ENCODE measurements around the gene ZBTB9. TPM values are rescaled to one million over a fixed set of nuclear protein-coding genes. Genes with fewer than 3 reads are reported as not detected.

The ZBTB9 gene
- total and polyA plus RNA-seq, 2 experiments from 2014 or later: 5.0 to 5.1 TPM

- no peaks in the 10 kb centered on the region for H3K27me3 ChIP-seq
- no peak for DNase-seq (ENCODE audit: low spot score)
- 100% methylated on average over 8 of the region's 9 CpGs for WGBS (ENCODE audit: low lambda C conversion rate, missing lambda C conversion rate)
- no peaks in the 10 kb centered on the region for H3K9me2 ChIP-seq (replicated peaks; ENCODE audit: insufficient read depth)
- H3K4me2 ChIP-seq: no peak overlapping the region
- no peak overlapping the region for H2AFZ ChIP-seq
- H3K4me3 ChIP-seq: no peak overlapping the region
- no peak for TF ChIP-seq EZH2 (IDR thresholded peaks at IDR 0.05; ENCODE audit: borderline replicate concordance)
- TF ChIP-seq EZH2phosphoT487 (IDR thresholded peaks at IDR 0.05; ENCODE audit: low read depth, severe bottlenecking, unreplicated experiment): no peak
- TF ChIP-seq CTCF (IDR thresholded peaks at IDR 0.05; ENCODE audit: poor library complexity): no peak
- no peaks in the 10 kb centered on the region for H3K9me3 ChIP-seq (ENCODE audit: low read depth)
- no peaks in the 10 kb centered on the region for H3K4me1 ChIP-seq (ENCODE audit: insufficient read depth)
- H4K20me1 ChIP-seq (ENCODE audit: insufficient read depth, poor library complexity, severe bottlenecking): no peaks in the 10 kb centered on the region
- H3K36me3 ChIP-seq (replicated peaks; ENCODE audit: insufficient read depth, low read depth): no peaks in the 10 kb centered on the region
- H3K79me2 ChIP-seq: no peaks in the 10 kb centered on the region
- no peak overlapping the region for H3K27ac ChIP-seq
These were observed 12.9 kb upstream of the ZBTB9 start for GRCh38 chr6:33441457-33441856.

- H3K27me3 ChIP-seq: no peaks in the 10 kb centered on the region
- WGBS (ENCODE audit: low lambda C conversion rate, missing lambda C conversion rate): 99% methylated on average over 6 of the region's 8 CpGs
- H3K4me3 ChIP-seq: no peak overlapping the region
- no peak overlapping the region for H3K27ac ChIP-seq
- H4K20me1 ChIP-seq (ENCODE audit: insufficient read depth, poor library complexity, severe bottlenecking): no peaks in the 10 kb centered on the region
- no peak overlapping the region for H3K4me2 ChIP-seq
- H3K4me1 ChIP-seq (ENCODE audit: insufficient read depth): no peaks in the 10 kb centered on the region
- no peaks in the 10 kb centered on the region for H3K9me2 ChIP-seq (replicated peaks; ENCODE audit: insufficient read depth)
- no peaks in the 10 kb centered on the region for H3K36me3 ChIP-seq (replicated peaks; ENCODE audit: insufficient read depth, low read depth)
- no peak for TF ChIP-seq CTCF (IDR thresholded peaks at IDR 0.05; ENCODE audit: poor library complexity)
- no peak for TF ChIP-seq EZH2phosphoT487 (IDR thresholded peaks at IDR 0.05; ENCODE audit: low read depth, severe bottlenecking, unreplicated experiment)
- TF ChIP-seq EZH2 (IDR thresholded peaks at IDR 0.05; ENCODE audit: borderline replicate concordance): no peak
- no peak overlapping the region for H2AFZ ChIP-seq
- no peaks in the 10 kb centered on the region for H3K9me3 ChIP-seq (ENCODE audit: low read depth)
- DNase-seq (ENCODE audit: low spot score): no peak
- H3K79me2 ChIP-seq: no peaks in the 10 kb centered on the region
These were observed 12.1 kb upstream of the ZBTB9 start for GRCh38 chr6:33442283-33442682.

GRCh38 chr6:33443025-33443424, 11.4 kb upstream of the ZBTB9 start:
- H3K4me3 ChIP-seq: no peak overlapping the region
- H3K36me3 ChIP-seq (replicated peaks; ENCODE audit: insufficient read depth, low read depth): no peaks in the 10 kb centered on the region
- H3K9me2 ChIP-seq (replicated peaks; ENCODE audit: insufficient read depth): no peaks in the 10 kb centered on the region
- no peak overlapping the region for H3K27ac ChIP-seq
- H3K4me1 ChIP-seq (ENCODE audit: insufficient read depth): no peaks in the 10 kb centered on the region
- WGBS (ENCODE audit: low lambda C conversion rate, missing lambda C conversion rate): 97% methylated on average over 17 of the region's 17 CpGs
- no peaks in the 10 kb centered on the region for H3K27me3 ChIP-seq
- H3K79me2 ChIP-seq: no peaks in the 10 kb centered on the region
- no peak overlapping the region for H3K4me2 ChIP-seq
- no peak overlapping the region for H2AFZ ChIP-seq
- DNase-seq (ENCODE audit: low spot score): no peak
- no peak for TF ChIP-seq EZH2 (IDR thresholded peaks at IDR 0.05; ENCODE audit: borderline replicate concordance)
- no peak for TF ChIP-seq CTCF (IDR thresholded peaks at IDR 0.05; ENCODE audit: poor library complexity)
- no peak for TF ChIP-seq EZH2phosphoT487 (IDR thresholded peaks at IDR 0.05; ENCODE audit: low read depth, severe bottlenecking, unreplicated experiment)
- no peaks in the 10 kb centered on the region for H3K9me3 ChIP-seq (ENCODE audit: low read depth)
- no peaks in the 10 kb centered on the region for H4K20me1 ChIP-seq (ENCODE audit: insufficient read depth, poor library complexity, severe bottlenecking)
